PFSK-1 (cell line): Measurements from ENCODE around the gene TOX3.

ENCODE experiments used
- POLR2AphosphoS5 ChIP-seq: IDR thresholded peaks from 2 replicates; pipeline ENCODE4 v1.6.1; 2012; ENCODE audit warnings: low read depth, mild to moderate bottlenecking, control low read depth, low read length, moderate library complexity
- REST ChIP-seq, 2 experiments: IDR thresholded peaks; 2 replicates each; pipeline versions ENCODE4 v1.6.1 to v1.8.0; 2011 to 2012; ENCODE audit warnings: low read depth in 2 of 2, low read length in 2 of 2, control low read depth in 1 of 2, inconsistent platforms in 1 of 2, mild to moderate bottlenecking in 1 of 2, moderate library complexity in 1 of 2; ENCODE audit not compliant: insufficient read depth in 1 of 2
- SIN3A ChIP-seq: IDR thresholded peaks from 2 replicates; pipeline ENCODE4 v1.6.1; 2012; ENCODE audit warnings: mild to moderate bottlenecking, low read length, moderate library complexity, borderline replicate concordance; ENCODE audit not compliant: insufficient read depth
- TAF1 ChIP-seq: IDR thresholded peaks from 2 replicates; pipeline ENCODE4 v1.6.1; 2012; ENCODE audit warnings: low read length, control low read depth, borderline replicate concordance; ENCODE audit not compliant: insufficient read depth

GRCh38 chr16:52453644-52454043, 93.3 kb downstream of the TOX3 start:
- no peak for TF ChIP-seq POLR2AphosphoS5
- no peak for TF ChIP-seq REST (IDR thresholded peaks at IDR 0.05; ENCODE audit: insufficient read depth in 1 of 2, low read depth in 2 of 2, low read length in 2 of 2)
- TF ChIP-seq SIN3A = no peak
- TF ChIP-seq TAF1 = no peak
